Stimulated activated CD8-positive, alpha-beta memory T cell treated with anti-CD3 and anti-CD28 coated beads, Interleukin-15, amount 100 ng/mL, for 1 hour (primary cell): ENCODE measurements around the gene RBM15.

Source experiments
- DNase-seq: peaks from one replicate; pipeline ENCODE4 v3.0.0-alpha.2; 2020; ENCODE audit warnings: low read depth

Gene RBM15

GRCh38 chr1:110320168-110320518 is 19.0 kb upstream of the RBM15 start:
- DNase-seq = no peak

GRCh38 chr1:110321045-110321444 is 18.1 kb upstream of the RBM15 start:
- no peak for DNase-seq

- DNase-seq = no peak
These were observed 17.3 kb upstream of the RBM15 start for GRCh38 chr1:110321846-110322245.

- no peak for DNase-seq
These were observed 14.5 kb upstream of the RBM15 start for GRCh38 chr1:110324667-110325066.

- DNase-seq = no peak
These were observed 12.4 kb upstream of the RBM15 start for GRCh38 chr1:110326826-110327225.

- no peak for DNase-seq
These were observed 10.9 kb upstream of the RBM15 start for GRCh38 chr1:110328274-110328673.

- no peak for DNase-seq
These were observed 10.5 kb upstream of the RBM15 start for GRCh38 chr1:110328700-110329099.

GRCh38 chr1:110335265-110335664 is 3.9 kb upstream of the RBM15 start:
- DNase-seq = no peak

- DNase-seq = no peak
These were observed 2.7 kb upstream of the RBM15 start for GRCh38 chr1:110336300-110337039.

- DNase-seq = no peak
These were observed 1.4 kb upstream of the RBM15 start for GRCh38 chr1:110337704-110338308.

GRCh38 chr1:110338309-110338885 is 780 bp upstream of the RBM15 start:
- peak; percentile 89 for DNase-seq

GRCh38 chr1:110339407-110340206 is 430 bp downstream of the RBM15 start:
- DNase-seq = peak; percentile 13

GRCh38 chr1:110340207-110340468 is 961 bp downstream of the RBM15 start:
- DNase-seq = no peak

GRCh38 chr1:110341146-110341871 is 2.1 kb downstream of the RBM15 start:
- DNase-seq = no peak

- no peak for DNase-seq
These were observed 2.7 kb downstream of the RBM15 start for GRCh38 chr1:110341872-110342331.

GRCh38 chr1:110343249-110343648 is 4.1 kb downstream of the RBM15 start:
- no peak for DNase-seq

- DNase-seq = no peak
These were observed 5.0 kb downstream of the RBM15 start for GRCh38 chr1:110344152-110344551.

- DNase-seq = no peak
These were observed 6.3 kb downstream of the RBM15 start for GRCh38 chr1:110345480-110345879.

- no peak for DNase-seq
These were observed 7.5 kb downstream of the RBM15 start for GRCh38 chr1:110346690-110347089.

GRCh38 chr1:110347182-110347893 is 8.2 kb downstream of the RBM15 start:
- DNase-seq = no peak

GRCh38 chr1:110348050-110348449 is 8.9 kb downstream of the RBM15 start:
- DNase-seq = no peak

GRCh38 chr1:110348771-110349170 is 9.6 kb downstream of the RBM15 start:
- no peak for DNase-seq
